HG03103 (cell line): ENCODE results near the gene WBP2.
A peak's percentile ranks its signal among the peaks of the same experiment; 100 is the strongest.

Source experiments
- ATAC-seq: cut with Tn5 transposase; IDR thresholded peaks from one replicate; pipeline ENCODE4 v1.9.1; 2021; ENCODE audit warnings: low read depth; ENCODE audit not compliant: unreplicated experiment

The WBP2 gene

GRCh38 chr17:75846692-75847613 lies 8.2 kb downstream of the WBP2 start:
- ATAC-seq = no peak

- ATAC-seq = no peak
Measured at GRCh38 chr17:75845933-75846691, 9.0 kb downstream of the WBP2 start.

DNA sequence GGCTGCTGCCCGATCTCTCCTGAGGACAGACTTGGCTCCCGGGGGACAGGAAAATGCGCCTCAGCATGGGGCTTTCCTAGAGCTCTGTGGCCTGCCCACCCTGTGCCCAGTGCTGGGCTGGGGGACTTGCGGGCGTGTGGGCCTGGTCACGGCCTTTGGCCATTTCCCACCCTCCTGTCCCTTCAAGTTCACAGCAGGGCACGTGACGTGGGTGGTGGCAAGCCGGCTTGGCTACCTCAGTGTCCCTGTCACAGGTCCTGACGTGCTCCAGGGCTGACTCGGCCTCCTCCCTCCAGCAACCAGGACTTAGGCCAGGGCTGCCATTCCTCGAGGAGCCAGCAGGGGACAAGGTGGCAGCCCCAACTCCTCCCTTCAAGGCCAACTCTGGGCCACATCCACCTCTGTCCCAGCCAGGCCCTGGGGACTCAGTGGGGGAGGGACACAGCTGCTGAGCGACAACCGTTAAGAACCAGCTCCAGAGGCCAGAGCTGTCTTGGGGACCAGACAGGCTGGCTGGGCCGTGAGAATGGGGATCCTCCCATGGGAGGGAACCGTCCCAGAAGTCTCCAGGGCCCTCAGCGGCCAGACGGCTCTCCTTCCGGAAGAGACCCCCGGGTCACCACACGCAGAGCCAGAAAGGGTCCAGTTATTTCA lies 9.9 kb downstream of the WBP2 start:
- ATAC-seq = peak; percentile 69

DNA sequence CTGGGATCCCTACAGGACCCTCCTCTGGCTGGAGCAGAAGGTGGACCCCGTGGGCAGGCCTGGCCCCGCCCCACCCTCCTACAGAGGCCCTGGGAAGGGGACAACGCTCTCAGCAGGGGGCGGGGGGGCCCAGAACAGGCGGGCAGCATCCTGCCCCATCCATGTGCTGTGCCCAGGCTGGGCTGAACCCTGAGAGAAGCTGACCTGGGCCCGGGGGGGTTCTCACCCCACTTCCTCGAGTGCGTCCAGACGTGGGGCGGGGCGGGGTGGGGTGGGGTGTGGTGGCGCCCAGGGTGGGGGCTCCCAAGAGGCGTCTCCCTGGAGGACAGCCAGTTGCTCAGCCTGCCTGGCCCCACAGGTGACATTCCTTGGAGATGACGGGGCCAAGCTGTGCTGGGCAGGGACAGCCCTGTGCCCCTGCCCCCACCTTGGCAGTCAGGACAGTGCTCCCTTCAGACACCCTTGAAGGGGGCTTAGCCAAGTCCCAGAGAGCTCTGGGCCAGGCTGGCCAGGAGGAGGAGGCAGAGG lies 10.5 kb downstream of the WBP2 start:
- peak; percentile 7 for ATAC-seq

GRCh38 chr17:75843577-75844529 lies 11.3 kb downstream of the WBP2 start, which contains the start of gene UNC13D:
TSS of gene UNC13D (minus strand) at chr17:75844404. CDS start at chr17:75844337, 67 bp downstream.
- ATAC-seq = no peak

GRCh38 chr17:75842963-75843576 lies 12.1 kb downstream of the WBP2 start:
- ATAC-seq = no peak

GRCh38 chr17:75842411-75842810 lies 12.7 kb downstream of the WBP2 start:
- no peak for ATAC-seq

DNA sequence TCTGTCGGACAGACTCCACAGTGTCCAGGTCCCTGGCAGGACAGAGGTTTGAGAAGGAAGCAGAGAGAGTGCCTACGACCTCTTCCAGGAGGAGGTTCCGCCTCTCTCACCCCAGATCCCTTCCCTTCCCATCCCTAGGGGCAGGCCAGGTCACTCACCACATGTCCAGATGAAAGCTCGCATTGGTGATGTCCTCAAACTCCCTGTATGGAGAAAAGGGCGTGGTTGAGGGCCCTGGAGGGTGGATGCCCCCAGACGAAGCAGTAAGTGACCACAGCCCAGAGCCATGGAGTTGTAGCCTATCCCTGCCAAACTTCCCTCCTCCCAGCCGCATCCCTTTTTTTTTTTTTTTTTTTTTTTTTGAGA lies 14.4 kb downstream of the WBP2 start:
- ATAC-seq = no peak

DNA sequence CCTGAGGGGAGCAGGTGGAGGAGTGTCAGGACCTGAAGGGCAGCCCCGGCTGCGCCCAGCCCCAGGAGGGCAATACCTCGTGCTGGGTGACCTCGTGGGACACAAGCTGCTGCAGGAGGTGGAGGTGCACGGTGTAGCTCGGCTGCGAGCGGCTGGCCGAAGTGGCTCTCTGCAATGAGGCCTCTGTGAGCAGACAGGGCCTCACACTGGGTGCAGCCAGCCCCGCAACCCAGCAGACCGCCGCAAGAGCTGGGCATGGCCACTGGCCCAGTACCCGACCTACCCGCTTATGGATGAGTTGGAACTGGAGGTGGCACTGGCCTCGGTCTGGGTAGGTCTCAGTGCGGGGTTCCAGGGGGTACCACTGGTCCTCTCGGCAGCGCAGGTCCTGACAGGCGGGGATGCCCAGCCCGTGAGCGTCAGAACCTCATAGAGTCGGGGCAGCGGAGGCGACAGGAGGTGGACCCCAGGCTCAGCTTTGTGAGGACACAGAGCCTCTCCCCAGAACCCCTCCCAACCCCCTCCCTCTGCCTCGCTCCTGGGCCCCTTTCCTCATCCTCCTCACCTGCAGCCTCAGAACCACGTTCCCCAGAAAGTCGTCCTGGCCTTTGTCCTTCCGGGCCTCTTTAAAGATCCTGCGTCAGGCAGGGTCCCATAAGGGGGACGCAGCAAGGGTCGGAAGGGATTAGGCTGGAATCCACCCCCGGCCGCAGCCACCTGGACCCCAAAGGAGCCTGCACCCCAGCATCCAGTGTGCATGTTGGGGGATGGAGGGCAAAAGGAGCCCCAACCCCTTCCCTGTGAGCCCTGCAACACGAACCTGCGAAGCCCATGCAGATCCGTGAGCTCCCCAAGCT lies 15.0 kb downstream of the WBP2 start:
- ATAC-seq = no peak

DNA sequence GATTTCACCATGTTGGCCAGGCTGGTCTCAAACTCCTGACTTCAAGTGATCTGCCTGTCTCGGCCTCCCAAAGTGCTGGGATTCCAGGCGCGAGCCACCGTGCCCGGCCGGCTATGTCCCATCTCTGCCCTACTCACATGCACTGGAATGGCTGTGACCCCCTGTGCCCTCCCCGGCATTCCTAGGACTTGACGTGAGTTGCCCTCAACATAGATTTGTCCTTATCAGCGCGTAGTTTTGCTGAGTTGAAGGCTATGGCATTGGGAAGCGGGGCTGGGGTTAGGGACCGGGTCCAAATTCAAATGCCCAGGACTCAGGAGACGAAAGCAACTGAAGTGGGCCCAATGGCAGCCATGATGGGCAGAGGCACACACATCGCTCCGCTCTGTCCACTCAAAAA lies 16.7 kb downstream of the WBP2 start:
- ATAC-seq = no peak

DNA sequence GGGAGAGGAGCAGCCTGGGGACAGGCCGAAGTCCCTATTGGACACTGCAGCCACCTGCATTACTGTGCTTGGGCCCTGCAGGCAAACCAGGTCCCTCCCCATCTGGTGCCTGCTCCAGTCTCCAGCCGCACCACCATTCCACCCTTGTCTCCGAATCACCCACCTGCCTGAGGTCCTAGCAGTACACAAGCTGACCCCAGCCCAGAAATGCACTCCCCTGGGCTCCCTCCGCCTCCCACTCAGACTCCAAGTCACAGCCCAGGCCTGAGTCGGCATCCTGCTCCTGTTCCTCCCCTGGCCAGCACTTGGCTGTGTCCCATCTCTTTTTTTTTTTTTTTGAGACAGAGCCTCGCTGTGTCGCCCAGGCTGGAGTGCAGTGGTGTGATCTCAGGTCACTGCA lies 17.2 kb downstream of the WBP2 start:
- no peak for ATAC-seq

- no peak for ATAC-seq
Measured at GRCh38 chr17:75836605-75837004, 18.5 kb downstream of the WBP2 start.

DNA sequence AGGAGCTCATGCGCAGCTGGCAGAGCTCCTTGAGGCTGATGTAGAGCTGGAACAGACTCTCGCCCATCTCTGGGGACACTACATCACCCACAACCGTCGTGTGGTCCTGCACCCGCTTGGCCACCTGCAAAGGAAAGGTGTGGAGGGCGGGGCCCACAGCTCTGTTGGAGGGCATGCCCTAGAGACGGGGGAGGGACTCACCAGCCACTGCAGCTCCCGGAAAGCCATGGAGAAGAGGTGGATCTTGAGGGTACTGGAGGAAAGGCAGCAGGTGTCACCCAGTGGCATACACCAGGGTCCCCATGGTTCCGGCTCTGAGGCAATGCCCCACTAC lies 19.5 kb downstream of the WBP2 start:
- ATAC-seq = no peak

DNA sequence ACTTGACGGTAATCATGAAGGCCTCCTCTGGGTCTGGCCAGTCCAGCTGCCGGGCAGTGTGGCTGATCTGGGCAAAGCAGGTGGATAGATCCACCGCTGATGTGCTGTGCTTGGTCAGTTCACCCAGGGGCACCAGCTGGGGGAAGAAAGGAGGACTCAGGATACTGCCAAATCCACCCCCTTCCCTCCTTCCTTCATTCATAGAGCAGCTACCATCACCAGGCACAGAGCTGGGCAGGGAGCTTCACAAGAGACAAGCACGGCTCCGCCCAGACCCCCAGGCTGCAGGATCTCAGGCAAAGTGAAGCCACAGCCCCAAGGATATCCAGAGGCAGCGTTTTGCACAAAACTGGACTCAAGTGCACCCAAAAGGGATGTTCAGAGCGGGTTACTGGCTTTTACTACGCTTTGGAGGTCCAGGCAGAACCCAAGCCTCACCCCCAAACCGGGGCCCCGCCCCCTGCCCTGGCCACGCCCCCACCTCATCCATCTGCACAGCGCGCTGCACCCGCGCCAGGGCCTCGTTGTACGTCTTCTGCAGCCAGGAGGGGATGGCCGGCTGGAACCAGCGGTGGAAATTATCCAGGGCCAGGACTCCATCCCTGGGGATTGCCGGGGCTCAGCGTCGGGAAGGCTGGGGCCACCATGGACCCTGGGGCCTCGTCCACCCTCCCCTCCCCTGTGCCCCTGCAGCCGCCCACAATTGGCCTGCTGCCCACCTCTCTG lies 20.0 kb downstream of the WBP2 start:
- no peak for ATAC-seq

DNA sequence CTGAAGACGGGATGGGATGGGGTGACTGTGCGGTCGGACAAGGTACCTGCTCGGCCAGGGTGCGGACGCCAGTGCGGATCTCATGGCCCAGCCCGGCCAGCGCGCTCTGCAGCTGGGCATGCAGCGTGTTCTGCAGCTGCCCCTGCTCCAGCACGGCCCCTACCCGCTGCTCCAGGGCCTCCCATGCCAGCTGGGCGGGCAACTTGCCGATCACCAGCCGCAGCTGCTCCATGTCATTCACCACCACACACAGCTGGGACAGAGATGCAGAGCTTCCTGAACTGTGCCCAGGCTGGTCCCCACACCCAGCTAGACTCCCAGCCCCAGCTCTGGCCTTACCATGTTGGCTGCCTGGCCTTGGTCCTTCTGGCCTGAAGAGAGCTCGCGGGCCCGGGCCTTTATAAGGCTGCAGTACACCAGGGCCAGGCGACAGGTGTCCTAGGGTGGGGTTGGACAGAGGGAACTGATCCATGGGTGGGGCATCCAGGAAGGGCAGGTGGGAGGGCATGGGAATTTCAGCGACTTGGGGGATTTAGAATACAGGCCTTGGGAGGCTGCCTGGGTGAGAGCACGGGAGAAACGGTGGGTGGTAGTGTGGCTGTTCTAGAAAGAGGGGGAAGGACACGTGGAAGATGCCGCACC lies 20.7 kb downstream of the WBP2 start:
- no peak for ATAC-seq

- ATAC-seq = no peak
Measured at GRCh38 chr17:75832652-75833400, 22.3 kb downstream of the WBP2 start.

DNA sequence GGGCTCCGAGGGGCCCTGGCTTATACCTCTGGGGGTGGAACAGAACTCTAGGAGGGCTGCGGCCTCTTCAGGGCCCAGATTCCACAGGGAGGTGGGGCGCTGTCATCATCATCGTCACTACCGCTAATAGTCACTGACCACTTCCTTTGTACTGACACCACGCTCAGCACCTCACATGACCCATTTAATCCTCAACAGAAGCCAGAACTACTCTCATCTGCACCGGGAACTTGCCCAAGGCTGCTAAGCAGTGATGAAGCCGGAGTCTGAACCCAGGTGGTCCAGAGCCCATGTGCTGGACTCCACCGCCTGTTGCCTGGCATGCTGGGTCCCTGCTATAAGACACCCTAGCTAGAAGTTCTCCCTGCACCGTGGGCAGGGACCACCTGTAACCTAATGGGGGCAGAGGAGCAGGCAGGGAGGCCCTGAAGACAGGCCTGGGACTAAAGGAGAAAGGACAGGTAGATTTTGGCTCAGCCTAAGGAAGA lies 22.9 kb downstream of the WBP2 start:
- ATAC-seq = no peak
